ENCODE measurements around the gene ZNFX1.

- TF ChIP-seq CTCF (IDR thresholded peaks at IDR 0.05; ENCODE audit: poor library complexity) = no peak
- no peak for TF ChIP-seq EZH2 (IDR thresholded peaks at IDR 0.05; ENCODE audit: borderline replicate concordance)
- no peak for TF ChIP-seq EZH2phosphoT487 (IDR thresholded peaks at IDR 0.05; ENCODE audit: low read depth, severe bottlenecking, unreplicated experiment)
These were observed 46.4 kb downstream of the ZNFX1 start for GRCh38 chr20:49231471-49231870.
